Measurements from ENCODE around the gene OGFOD3.

Gene OGFOD3

GRCh38 chr17:82446124-82446523 lies 27.7 kb upstream of the OGFOD3 start:
- DNase-seq = no peak

GRCh38 chr17:82445542-82445941 lies 27.2 kb upstream of the OGFOD3 start:
- DNase-seq = no peak

GRCh38 chr17:82444941-82445521 lies 26.6 kb upstream of the OGFOD3 start:
- DNase-seq = no peak

- DNase-seq = no peak
Measured at GRCh38 chr17:82444284-82444893, 26.0 kb upstream of the OGFOD3 start.

DNA sequence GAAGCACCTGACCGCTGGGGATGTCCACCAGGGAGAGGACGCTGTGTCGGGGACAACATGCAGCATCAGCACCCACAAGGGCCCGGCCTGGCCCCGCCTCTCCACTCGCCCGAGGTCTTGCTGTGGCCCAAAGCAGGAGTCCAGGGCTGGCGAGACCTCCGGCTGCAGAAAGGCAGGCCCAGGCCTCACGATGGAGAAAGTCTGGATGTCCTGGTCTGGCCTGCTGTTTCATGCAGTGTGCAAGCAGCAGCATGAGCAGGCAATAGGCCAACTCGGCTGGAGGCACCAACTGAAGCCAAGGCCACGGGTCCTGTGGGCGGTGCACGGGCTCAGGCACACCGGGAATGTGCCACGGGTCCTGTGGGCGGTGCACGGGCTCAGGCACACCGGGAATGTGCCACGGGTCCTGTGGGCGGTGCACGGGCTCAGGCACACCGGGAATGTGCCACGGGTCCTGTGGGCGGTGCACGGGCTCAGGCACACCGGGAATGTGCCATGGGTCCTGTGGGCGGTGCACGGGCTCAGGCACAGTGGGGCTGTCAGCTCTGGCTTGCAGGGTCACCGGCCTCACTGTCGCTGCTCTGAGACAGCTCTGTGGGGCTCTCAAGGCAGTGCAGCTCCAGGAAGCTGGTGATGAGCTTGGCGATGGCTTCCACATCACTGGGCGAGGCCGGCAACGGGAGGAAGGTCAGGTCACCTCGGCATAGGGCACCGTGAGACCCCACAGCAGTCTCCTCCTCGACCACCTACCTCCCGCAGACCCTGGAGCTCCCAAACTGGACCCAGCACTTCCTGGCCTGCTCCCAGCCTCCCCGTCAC lies 25.3 kb upstream of the OGFOD3 start:
- DNase-seq = no peak

DNA sequence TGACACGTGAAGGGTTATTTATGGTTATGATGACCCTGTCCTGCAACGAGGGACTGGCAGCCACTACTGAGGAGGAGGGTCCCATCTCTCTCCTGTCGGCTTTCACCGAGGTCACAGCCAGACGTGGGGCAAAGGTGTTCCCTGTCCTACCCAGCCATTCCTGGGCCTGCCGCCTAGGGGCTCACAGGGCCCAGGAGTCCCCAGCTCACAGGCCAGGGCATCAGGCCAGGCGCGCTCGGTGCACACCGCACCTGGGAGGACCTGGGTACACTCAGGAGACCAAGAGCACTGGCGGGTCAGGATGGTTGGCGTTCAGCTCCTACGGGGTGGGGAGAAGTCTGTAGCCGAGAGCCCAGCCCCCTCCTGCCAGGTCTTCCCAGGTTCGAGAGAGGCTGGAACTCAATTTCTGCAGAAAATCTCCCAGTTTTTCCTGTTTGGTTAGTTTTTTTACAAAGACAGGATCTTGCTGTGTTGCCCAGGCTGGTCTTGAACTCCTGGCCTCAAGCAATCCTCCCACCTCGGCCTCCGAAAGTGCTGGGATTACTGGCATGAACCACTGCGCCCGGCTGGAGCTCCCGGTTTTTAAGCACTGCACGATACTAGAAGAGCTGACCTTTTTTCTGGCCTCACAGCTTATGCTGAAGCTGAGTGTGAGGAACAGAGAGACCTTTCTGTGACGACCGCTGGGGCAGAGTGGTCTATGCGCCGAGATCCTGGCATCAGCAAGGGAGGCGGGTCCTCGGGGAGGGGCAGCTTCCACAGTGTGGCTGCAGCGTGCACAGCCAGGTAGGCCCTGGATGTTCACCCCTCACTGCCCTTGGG lies 24.5 kb upstream of the OGFOD3 start:
- DNase-seq = no peak

DNA sequence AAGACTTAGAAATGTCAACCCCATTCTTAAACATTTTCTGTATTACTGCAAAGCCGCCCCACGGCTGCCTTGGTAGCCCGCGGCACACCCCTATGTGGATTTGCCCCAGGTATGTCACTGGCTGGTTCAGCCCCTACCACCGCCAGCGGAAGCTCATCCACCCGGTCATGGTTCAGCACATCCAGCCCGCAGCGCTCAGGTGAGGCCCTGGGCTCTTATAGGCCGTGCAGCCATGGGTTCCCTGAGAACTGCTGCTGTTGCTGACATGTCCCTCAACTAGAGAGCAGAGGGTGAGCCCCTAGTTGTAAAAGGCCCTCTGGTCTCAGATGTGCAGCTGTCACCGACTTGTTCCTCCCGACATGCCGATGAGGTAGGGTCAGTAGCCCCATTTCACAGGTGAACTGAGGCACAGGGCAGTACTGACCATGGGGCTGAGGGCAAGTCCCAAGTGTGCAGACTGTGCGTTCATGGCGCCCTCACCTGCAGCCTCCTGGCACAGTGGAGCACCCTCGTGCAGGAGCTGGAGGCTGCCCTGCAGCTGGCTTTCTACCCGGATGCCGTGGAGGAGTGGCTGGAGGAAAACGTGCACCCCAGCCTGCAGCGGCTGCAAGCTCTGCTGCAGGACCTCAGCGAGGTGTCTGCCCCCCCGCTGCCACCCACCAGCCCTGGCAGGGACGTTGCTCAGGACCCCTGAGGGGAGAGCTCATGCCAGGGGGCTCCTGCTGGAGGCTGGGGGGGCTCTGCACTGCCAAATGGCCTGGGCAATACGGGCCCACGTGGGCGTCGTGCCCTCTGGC lies 23.5 kb upstream of the OGFOD3 start:
- no peak for DNase-seq

DNA sequence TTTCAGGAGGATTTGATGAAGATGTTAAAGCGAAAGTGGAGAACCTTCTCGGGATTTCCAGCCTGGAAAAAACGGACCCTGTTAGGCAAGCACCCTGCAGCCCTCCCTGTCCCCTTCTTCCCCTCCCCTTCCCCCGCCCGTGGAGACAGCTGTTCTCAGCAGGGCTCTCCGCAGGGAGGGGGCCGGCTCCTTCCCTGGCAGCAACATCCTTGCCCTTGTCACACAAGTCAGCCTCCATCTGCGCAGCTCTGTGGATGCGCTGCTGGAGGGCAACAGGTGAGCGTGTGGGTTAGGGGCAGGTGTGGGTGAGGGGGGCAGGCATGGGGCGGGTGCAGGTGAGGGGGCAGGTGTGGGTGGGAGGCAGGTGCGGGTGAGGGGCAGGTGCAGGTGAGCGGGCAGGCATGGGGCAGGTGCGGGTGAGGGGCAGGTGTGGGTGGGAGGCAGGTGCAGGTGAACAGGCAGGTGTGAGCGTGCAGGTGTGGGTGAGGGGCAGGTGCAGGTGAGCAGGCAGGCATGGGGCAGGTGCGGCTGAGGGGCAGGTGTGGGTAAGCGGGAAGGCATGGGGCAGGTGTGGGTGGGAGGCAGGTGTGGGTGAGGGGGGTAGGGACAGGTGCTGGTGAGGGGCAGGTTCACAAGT lies 22.7 kb upstream of the OGFOD3 start:
- DNase-seq = no peak

GRCh38 chr17:82440469-82440981 lies 22.1 kb upstream of the OGFOD3 start:
- DNase-seq = no peak

DNA sequence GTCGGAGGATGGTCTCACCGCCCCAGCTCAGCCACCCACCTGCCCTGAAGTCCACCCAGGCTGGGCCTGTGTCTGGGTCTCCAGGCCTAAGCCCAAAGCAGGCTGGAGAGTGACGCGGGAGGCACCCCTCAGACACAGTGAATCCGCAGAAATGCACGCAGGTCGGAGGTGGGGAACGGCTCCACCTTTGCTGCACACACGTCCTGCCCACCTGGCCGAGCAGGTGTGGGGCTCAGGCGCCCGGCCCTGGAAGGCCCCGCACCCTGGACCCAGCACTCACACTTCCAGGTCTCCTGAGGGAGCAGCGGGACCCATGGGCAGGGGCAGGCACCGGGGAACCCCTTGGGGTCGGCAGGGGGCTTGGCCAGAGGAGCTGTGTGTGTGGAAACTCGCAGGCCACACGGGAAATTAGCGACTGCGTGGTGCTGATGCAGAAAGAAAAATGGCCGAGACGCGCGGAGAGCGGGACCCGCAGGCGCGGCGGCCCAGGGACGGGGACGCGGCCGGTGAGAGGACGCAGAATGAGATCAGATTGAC lies 21.5 kb upstream of the OGFOD3 start:
- DNase-seq = no peak

DNA sequence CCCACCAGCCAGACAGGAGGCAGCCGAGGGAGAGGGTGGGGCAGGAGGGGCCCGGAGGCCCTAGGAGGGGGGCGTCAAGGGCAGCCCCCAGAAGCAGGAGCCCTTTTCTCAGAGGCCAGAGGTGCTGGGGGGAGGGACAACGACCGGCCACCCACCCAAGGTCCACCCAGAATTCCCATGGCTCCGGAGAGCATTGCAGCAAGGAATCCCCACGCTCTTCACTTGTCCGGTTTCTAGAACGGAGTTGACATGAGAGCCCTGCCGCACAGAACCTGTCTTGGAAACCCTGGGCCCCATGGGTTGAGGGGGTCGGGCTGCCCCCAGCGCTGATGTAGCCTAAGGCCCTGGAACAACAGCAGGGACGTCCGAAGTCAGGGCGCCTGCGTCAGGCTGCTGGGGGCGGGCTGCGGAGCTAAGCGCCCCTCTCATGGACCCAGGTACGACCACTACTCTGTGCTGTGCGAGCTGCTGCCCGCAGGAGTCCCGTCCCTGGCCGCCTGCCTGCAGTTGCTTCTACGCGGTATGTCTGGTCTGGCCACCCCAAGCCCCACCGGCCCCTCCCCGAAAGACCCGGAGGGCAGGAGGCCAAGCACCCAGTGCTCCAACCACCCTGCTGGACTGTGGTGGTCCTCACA lies 20.9 kb upstream of the OGFOD3 start:
- DNase-seq = no peak

- DNase-seq = no peak
Measured at GRCh38 chr17:82438401-82439193, 20.2 kb upstream of the OGFOD3 start.

DNA sequence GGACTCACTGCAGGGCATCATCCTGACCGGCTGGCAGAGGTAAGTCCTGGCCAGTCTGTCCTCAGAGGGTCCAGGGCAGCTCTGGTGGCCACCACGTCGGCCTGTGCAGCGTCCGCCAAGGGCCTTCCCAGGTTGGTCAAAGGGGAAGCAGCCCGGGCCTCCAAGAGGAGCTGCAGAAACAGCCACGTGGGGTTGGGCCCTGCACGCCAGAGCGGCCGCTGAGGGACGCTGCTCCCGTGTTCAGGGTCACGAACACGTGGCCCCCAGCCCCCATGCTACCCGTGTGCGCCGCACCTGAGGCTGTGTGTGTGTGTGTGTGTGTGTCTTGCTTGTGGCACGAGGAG lies 18.9 kb upstream of the OGFOD3 start:
- DNase-seq = no peak

DNA sequence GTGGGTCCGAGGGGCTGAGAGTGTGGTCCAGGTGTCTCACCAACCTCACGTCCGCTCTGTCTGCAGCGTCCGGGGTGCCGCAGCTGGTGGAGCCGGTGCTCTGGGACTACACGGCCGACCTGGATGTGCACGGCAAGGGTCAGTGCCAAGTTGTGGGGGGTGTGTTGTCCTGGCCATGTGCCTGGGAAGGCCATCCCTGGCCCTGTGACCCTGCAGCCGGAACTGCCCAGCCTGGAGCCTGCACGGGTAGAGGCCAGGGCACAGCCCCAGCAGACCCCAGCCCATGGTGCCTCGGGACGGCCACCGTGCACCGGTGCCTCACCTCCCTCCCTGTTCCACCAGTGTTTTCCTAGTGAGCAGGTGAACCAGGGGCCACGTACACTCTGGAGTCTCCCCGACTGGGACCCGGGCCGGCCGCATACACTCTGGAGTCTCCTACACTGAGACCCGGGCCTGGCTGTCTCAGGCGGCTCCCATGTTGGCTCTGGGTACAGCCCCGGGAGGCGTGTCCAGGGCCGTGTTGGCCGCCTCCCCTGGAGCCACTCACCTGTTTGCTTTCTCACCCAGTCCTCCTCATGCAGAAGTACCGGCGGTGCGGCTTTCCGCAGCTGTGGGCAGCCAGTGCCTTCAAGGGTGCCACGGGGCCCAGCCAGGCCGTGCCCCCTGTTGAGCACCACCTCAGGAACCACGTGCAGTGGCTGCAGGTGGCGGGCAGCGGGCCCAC lies 18.4 kb upstream of the OGFOD3 start:
- no peak for DNase-seq

- no peak for DNase-seq
Measured at GRCh38 chr17:82435601-82436583, 17.5 kb upstream of the OGFOD3 start.

DNA sequence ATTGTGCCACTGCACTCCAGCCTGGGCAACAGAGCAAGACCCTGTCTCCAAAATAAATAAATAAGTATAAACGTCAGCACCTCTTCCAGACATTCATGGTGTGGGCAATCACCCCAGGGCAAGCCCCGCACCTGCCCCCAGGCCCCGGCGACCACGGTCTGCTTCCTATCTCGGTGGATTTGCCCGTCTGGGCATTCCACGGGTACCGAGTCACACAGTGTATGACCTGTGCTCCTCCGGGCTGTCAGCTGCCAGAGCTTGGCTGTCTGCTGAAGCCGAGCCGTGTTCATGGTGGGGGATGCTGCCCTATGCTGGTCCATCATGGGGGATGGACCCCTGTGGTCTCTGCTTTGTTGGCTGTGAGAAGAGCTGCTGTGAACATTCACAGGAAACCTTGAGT lies 16.7 kb upstream of the OGFOD3 start:
- DNase-seq = no peak

- no peak for DNase-seq
Measured at GRCh38 chr17:82434216-82434565, 15.8 kb upstream of the OGFOD3 start.

DNA sequence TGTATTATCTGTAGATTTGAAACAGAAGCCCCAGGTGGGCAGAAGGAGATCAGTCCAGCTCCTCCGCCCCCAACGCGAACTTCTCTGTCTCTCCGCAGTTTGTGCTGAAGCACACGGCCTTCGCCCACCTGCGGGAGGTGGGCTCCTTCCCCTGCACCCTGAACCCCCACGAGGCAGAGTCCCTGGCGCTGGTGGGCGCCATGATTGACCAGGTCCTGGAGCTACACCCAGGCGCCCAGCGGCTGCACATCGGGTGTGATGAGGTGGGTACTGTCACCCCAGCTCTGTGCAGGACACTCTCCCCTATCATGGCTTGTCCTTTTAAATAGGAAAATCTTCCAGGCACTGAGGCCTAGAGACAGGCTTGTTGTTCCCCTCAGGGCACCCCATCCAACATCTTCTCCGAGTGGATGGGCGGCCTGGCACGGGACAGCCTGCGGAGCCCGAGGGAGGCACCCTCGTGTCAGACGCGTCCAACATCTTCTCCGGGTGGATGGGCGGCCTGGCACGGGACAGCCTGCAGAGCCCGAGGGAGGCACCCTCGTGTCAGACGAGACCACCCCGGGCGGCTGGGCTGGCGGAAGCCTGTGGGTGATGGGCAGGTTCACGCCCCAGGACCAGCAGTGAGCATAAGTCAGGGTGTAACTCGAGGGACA lies 15.3 kb upstream of the OGFOD3 start:
- no peak for DNase-seq
